Calu3 (cell line): ENCODE measurements around the gene STPG4. TPM values are rescaled to one million over a fixed set of nuclear protein-coding genes. Genes with fewer than 3 reads are reported as not detected.
A peak's percentile ranks its signal among the peaks of the same experiment; 100 is the strongest.

ENCODE experiments used
- BruUV-seq: library from RNA; stranded (reverse); fragments of 400-500 nt; replicated peaks from 2 replicates; lab custom pipeline; 2021; lab: Mats Ljungman, UMichigan
- CTCF ChIA-PET: fragments of 300-600 bp; sonication (Branson Sonifier 250); formaldehyde crosslinking; loops from one replicate; lab custom pipeline; 2022; ENCODE audit warnings: antibody characterized with exemption; lab: Charles Lee
- DNase-seq: peaks from one replicate; pipeline ENCODE4 v3.0.0; 2022
- H3K27ac Mint-ChIP-seq: one replicate; pipeline ENCODE4 v1.8.0; 2022; ENCODE audit warnings: mixed read lengths; ENCODE audit not compliant: unreplicated experiment
- H3K27me3 Mint-ChIP-seq: one replicate; pipeline ENCODE4 v1.8.0; 2022; ENCODE audit warnings: mixed read lengths; ENCODE audit not compliant: unreplicated experiment
- H3K36me3 Mint-ChIP-seq: one replicate; pipeline ENCODE4 v1.8.0; 2022; ENCODE audit warnings: mild to moderate bottlenecking, moderate library complexity, mixed read lengths; ENCODE audit not compliant: insufficient read depth, unreplicated experiment
- H3K4me1 Mint-ChIP-seq: one replicate; pipeline ENCODE4 v1.8.0; 2022; ENCODE audit warnings: mild to moderate bottlenecking, low read depth, mixed read lengths; ENCODE audit not compliant: unreplicated experiment
- H3K4me3 Mint-ChIP-seq: one replicate; pipeline ENCODE4 v1.8.0; 2022; ENCODE audit warnings: mild to moderate bottlenecking, low read depth, moderate library complexity, mixed read lengths; ENCODE audit not compliant: unreplicated experiment
- H3K9me3 Mint-ChIP-seq: one replicate; pipeline ENCODE4 v1.8.0; 2022; ENCODE audit warnings: low read depth, mixed read lengths; ENCODE audit not compliant: unreplicated experiment
- intact Hi-C: fragments of 100-400 bp; cut with micrococcal nuclease; formaldehyde crosslinking; loops from one replicate; pipeline ENCODE4 v1.10.0; 2022; ENCODE audit not compliant: unreplicated experiment
- total RNA-seq: library from RNA; stranded (reverse); gene quantifications from 2 replicates; pipeline ENCODE4 v1.2.3, GENCODE V29; 2022
- TF ChIP-seq, protein P1 (sequence below): fragments of 200-600 bp; IDR thresholded peaks from one replicate; pipeline ENCODE4 v1.8.0; 2022; ENCODE audit warnings: antibody characterized with exemption; ENCODE audit not compliant: unreplicated experiment

The STPG4 gene
- total RNA-seq, 1 experiment from 2014 or later = 12.7 TPM

DNA sequence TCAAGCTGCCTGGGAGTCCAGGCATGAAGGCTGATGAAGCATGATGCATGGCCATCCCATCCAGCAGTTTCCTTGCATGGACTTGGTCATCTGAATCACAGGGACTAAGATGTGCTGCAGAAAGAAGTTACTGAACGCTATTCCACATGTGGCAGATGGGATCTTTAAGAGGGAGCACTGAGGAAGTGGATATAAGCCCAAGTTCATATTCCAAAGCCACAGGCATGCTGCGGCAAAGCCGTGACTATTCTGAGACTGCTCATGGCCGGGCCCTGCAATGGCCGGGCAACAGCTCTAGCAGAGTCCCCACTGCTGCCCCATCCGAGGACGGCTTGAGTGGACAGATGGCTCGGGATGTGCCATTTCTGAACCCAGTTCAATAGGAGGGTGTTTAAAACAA, 61.5 kb downstream of the STPG4 start:
- Mint-ChIP-seq H3K4me3 (no peak overlapping the region), H3K36me3 (peaks cover 4% of the 10 kb centered on the region), H3K27me3 (no peaks in the 10 kb centered on the region), H3K4me1 (peaks cover 46% of the 10 kb centered on the region), H3K27ac (no peak overlapping the region), H3K9me3 (no peaks in the 10 kb centered on the region)
- no TSS peak for BruUV-seq
- intact Hi-C loops = no loop called here
- CTCF ChIA-PET = no interaction called here
- DNase-seq = no peak
- TF ChIP-seq, protein P1, sequence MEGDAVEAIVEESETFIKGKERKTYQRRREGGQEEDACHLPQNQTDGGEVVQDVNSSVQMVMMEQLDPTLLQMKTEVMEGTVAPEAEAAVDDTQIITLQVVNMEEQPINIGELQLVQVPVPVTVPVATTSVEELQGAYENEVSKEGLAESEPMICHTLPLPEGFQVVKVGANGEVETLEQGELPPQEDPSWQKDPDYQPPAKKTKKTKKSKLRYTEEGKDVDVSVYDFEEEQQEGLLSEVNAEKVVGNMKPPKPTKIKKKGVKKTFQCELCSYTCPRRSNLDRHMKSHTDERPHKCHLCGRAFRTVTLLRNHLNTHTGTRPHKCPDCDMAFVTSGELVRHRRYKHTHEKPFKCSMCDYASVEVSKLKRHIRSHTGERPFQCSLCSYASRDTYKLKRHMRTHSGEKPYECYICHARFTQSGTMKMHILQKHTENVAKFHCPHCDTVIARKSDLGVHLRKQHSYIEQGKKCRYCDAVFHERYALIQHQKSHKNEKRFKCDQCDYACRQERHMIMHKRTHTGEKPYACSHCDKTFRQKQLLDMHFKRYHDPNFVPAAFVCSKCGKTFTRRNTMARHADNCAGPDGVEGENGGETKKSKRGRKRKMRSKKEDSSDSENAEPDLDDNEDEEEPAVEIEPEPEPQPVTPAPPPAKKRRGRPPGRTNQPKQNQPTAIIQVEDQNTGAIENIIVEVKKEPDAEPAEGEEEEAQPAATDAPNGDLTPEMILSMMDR = no peak

DNA sequence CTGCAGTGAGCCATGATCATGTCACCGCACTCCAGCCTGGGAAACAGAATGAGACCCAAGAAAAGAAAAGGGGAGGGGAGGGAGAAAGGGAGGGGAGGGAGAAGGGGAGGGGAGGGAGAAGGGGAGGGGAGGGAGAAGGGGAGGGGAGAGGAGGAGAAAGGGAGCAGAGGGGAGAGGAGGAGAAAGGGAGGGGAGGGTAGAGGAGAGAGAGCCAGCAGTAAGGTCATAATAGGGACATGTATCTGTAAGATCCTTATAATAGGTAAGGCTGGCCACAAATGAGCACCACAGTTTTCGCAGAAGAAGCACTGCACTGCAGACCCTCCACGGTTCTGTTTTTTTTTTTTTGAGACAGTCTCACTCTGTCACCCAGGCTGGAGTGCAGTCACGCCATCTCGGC, 62.6 kb downstream of the STPG4 start:
- H3K27me3 Mint-ChIP-seq = no peaks in the 10 kb centered on the region
- DNase-seq = no peak
- intact Hi-C loops = no loop called here
- H3K4me1 Mint-ChIP-seq = peaks cover 51% of the 10 kb centered on the region
- CTCF ChIA-PET = no interaction called here
- no peak overlapping the region for H3K27ac Mint-ChIP-seq
- H3K4me3 Mint-ChIP-seq = no peak overlapping the region
- H3K36me3 Mint-ChIP-seq = peaks cover 4% of the 10 kb centered on the region
- no TSS peak for BruUV-seq
- TF ChIP-seq, protein P1 = no peak
- no peaks in the 10 kb centered on the region for H3K9me3 Mint-ChIP-seq

DNA sequence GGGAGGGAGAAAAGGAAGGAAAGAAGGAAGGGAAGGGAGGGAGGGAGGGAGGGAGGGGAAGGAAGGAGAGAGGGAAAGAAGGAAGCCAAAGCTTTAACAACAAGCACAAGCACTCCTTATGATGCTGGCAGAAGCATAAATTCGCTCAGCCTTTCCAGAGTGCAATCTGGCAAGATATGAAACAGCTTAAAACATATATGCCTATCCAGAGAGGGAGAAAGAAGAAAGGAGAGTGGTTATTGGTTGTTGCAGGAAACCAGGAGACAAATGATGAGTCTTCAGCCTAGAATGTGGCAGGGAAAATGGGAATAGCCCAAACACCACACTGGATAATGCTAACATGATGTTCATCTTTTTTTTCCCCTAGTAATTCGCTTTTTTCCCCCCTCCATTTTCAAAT, 64.0 kb downstream of the STPG4 start:
- intact Hi-C loops = no loop called here
- BruUV-seq = no TSS peak
- Mint-ChIP-seq H3K9me3 (no peaks in the 10 kb centered on the region), H3K27me3 (no peaks in the 10 kb centered on the region), H3K4me1 (peaks cover 48% of the 10 kb centered on the region), H3K27ac (no peak overlapping the region), H3K36me3 (peaks cover 4% of the 10 kb centered on the region), H3K4me3 (no peak overlapping the region)
- CTCF ChIA-PET = no interaction called here
- TF ChIP-seq, protein P1 = no peak
- DNase-seq = no peak

DNA sequence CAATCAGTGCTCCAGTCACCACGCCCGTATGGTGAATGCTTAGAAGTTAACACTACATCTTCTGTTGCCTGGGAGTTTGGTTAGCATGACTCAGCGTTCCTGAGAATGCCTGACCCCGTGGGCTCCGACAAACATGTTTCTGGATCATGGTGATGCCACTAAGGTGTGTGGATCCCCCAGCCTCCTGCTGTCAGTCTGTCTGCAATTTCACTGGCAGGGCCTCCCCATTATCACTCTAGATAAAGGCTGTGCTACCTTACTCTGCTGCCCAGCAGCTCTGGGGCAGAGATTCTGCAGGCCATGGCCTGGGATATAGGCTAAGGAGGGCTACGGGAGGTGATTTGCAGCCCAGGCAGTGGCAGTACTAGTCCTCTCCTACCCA, 66.0 kb downstream of the STPG4 start:
- Mint-ChIP-seq H3K27ac (peak overlapping the region; percentile 16), H3K9me3 (no peaks in the 10 kb centered on the region), H3K4me3 (no peak overlapping the region), H3K36me3 (peaks cover 4% of the 10 kb centered on the region), H3K4me1 (peaks cover 60% of the 10 kb centered on the region), H3K27me3 (no peaks in the 10 kb centered on the region)
- no TSS peak for BruUV-seq
- CTCF ChIA-PET = interaction anchor here (1.3 kb wide), 1 partner anchor 9 kb away, joined by 6 read pairs; no protein-coding TSS in a partner anchor
- TF ChIP-seq, protein P1 = no peak
- DNase-seq = no peak
- intact Hi-C loops = no loop called here
